HepG2 (cell line): ENCODE data around the gene ASH1L. TPM values are rescaled to one million over a fixed set of nuclear protein-coding genes. Genes with fewer than 3 reads are reported as not detected.

ENCODE experiments used
- ATAC-seq: fragments of 200-7000 bp; cut with Tn5 transposase; 3 replicates; pipeline ENCODE4 v1.9.1; 2020; ENCODE audit warnings: mild to moderate bottlenecking, moderate library complexity
- BruUV-seq: library from RNA; stranded (reverse); fragments of 400-500 nt; replicated peaks from 2 replicates; lab custom pipeline; 2021; lab: Mats Ljungman, UMichigan
- CTCF ChIA-PET: fragments of 300-600 bp; formaldehyde crosslinking; extraction: SDS; loops from one replicate; lab custom pipeline; 2021; ENCODE audit warnings: low total read pairs, inconsistent platforms, low intra/inter-chr PET ratio; lab: Yijun Ruan, JAX
- POLR2A ChIA-PET: fragments of 350-600 bp; sonication (Branson Sonifier 250); formaldehyde crosslinking; loops from one replicate; lab custom pipeline; 2020; ENCODE audit warnings: antibody characterized with exemption, inconsistent platforms; lab: Yijun Ruan, JAX
- DNase-seq: peaks from one replicate; pipeline ENCODE4 v3.0.0-alpha.2; 2015; ENCODE audit warnings: low spot score
- FAIRE-seq: peaks from 3 replicates; lab custom pipeline; 2011; peaks lifted over from hg19 to GRCh38; lab: Jason Lieb, UNC
- H2AFZ ChIP-seq: one replicate; pipeline ENCODE4 v1.6.1; 2011; ENCODE audit warnings: low read length, inconsistent platforms
- H3K27ac ChIP-seq: fragments of 300-600 bp; 3 replicates; pipeline ENCODE4 v1.8.0; 2011; ENCODE audit warnings: mixed run types, mild to moderate bottlenecking, mixed read lengths, low read length, inconsistent platforms; ENCODE audit not compliant: insufficient read depth; ENCODE audit errors: extremely low read length
- H3K27me3 ChIP-seq, 2 experiments: fragments of 200-600 bp in 1 of 2; 2 replicates in 1 of 2; 3 replicates in 1 of 2; pipeline versions ENCODE4 v1.6.0 to v1.8.0; 2011; ENCODE audit warnings: low read length in 2 of 2, mild to moderate bottlenecking in 2 of 2, moderate library complexity in 2 of 2, inconsistent platforms in 1 of 2; ENCODE audit not compliant: insufficient read depth in 2 of 2, control insufficient read depth in 1 of 2
- H3K36me3 ChIP-seq, 2 experiments: fragments of 200-600 bp in 1 of 2; replicated peaks in 1 of 2; 2 replicates in 1 of 2; 3 replicates in 1 of 2; pipeline versions ENCODE4 v1.5.1 to v1.8.0; 2011; ENCODE audit warnings: low read length in 2 of 2, inconsistent platforms in 1 of 2; ENCODE audit not compliant: insufficient read depth in 2 of 2, control insufficient read depth in 1 of 2
- H3K4me1 ChIP-seq: 2 replicates; pipeline ENCODE4 v1.5.1; 2012; ENCODE audit warnings: low read length, inconsistent platforms; ENCODE audit not compliant: insufficient read depth
- H3K4me2 ChIP-seq: 2 replicates; pipeline ENCODE4 v1.6.0; 2011; ENCODE audit warnings: low read depth, low read length, inconsistent platforms
- H3K4me3 ChIP-seq, 3 experiments: fragments of 200-600 bp in 1 of 3; sonication (generic), shearing (Covaris generic) in 1 of 3; replicated peaks in 1 of 3; 2 replicates each; pipeline ENCODE4 v1.5.1; 2011 to 2016; ENCODE audit warnings: low read length in 3 of 3, inconsistent platforms in 2 of 3, low read depth in 2 of 3, mild to moderate bottlenecking in 2 of 3, control low read depth in 1 of 3, mixed read lengths in 1 of 3; ENCODE audit not compliant: insufficient read depth in 1 of 3
- H3K79me2 ChIP-seq: one replicate; pipeline ENCODE4 v1.6.1; 2011; ENCODE audit warnings: low read length, inconsistent platforms; ENCODE audit not compliant: insufficient read depth
- H3K9ac ChIP-seq: 2 replicates; pipeline ENCODE4 v1.6.0; 2011; ENCODE audit warnings: mild to moderate bottlenecking, low read depth, low read length, inconsistent platforms; ENCODE audit not compliant: insufficient read depth
- H3K9me3 ChIP-seq: 2 replicates; pipeline ENCODE4 v1.5.1; 2012; ENCODE audit warnings: mild to moderate bottlenecking, low read length
- H4K20me1 ChIP-seq: 2 replicates; pipeline ENCODE4 v1.6.0; 2011; ENCODE audit warnings: inconsistent platforms, mild to moderate bottlenecking, low read length, moderate library complexity; ENCODE audit not compliant: insufficient read depth
- IRX3 ChIP-seq: sonication (generic); formaldehyde crosslinking; IDR thresholded peaks from 2 replicates; pipeline ENCODE4 v1.8.1; 2023; ENCODE audit warnings: mild to moderate bottlenecking, low read depth, missing genetic modification reagents, borderline replicate concordance
- KMT2A ChIP-seq: sonication (generic); formaldehyde crosslinking; IDR thresholded peaks from 2 replicates; pipeline ENCODE4 v1.4.0; 2020; ENCODE audit warnings: missing genetic modification reagents
- NONO ChIP-seq, 2 experiments: fragments of 450-650 bp in 1 of 2; sonication (generic) in 1 of 2; formaldehyde crosslinking in 1 of 2; IDR thresholded peaks in 1 of 2; conservative IDR thresholded peaks in 1 of 2; 2 replicates each; pipeline versions ENCODE4 v1.6.1 to v1.8.0; 2017 to 2022; ENCODE audit warnings: mild to moderate bottlenecking in 1 of 2, missing genetic modification reagents in 1 of 2, moderate library complexity in 1 of 2
- ZNF83 ChIP-seq: sonication (generic); formaldehyde crosslinking; IDR thresholded peaks from 2 replicates; pipeline ENCODE4 v1.4.0; 2020; ENCODE audit warnings: missing genetic modification reagents, mild to moderate bottlenecking, borderline replicate concordance
- WGBS: methylation state at CpG from one replicate; pipeline ENCODE4 v1.1.6; 2017; ENCODE audit warnings: low lambda C conversion rate; 5-methylcytosine and 5-hydroxymethylcytosine counted together
- in situ Hi-C: cut with HindIII; loops from 2 replicates; pipeline ENCODE4 v1.10.0; 2017; ENCODE audit warnings: low pct_unique_long_range_greater_than_20kb; ENCODE audit not compliant: extremely low pct_ligation_motif_present
- intact Hi-C: fragments of 100-400 bp; cut with micrococcal nuclease; formaldehyde crosslinking; loops from one replicate; pipeline ENCODE4 v1.10.0; 2022; ENCODE audit not compliant: unreplicated experiment
- polyA plus RNA-seq, 8 experiments: library from polyadenylated mRNA; depleted of rRNA in 3 of 8; stranded (reverse) in 7 of 8; unstranded in 1 of 8; fragments of >200 nt; fragmentation: Illumina TruSeq in 4 of 8; extraction: Trizol in 4 of 8; gene quantifications; 2 replicates each; pipeline versions ENCODE4 v1.2.1 to v1.2.3, GENCODE V29; 2011 to 2016; ENCODE audit warnings: low read depth in 4 of 8, missing spikeins in 1 of 8, mixed read lengths in 1 of 8; ENCODE audit not compliant: insufficient read depth in 1 of 8
- total RNA-seq, 5 experiments: library from RNA; depleted of rRNA; stranded (reverse); fragments of >200 nt; fragmentation: Illumina TruSeq; extraction: Trizol; gene quantifications; 2 replicates each; pipeline ENCODE4 v1.2.3, GENCODE V29; 2016; ENCODE audit warnings: low read depth in 1 of 5
- TF ChIP-seq, protein P1 (sequence below): sonication (generic); formaldehyde crosslinking; IDR thresholded peaks from 2 replicates; pipeline ENCODE4 v1.5.0; 2020; ENCODE audit warnings: mild to moderate bottlenecking, missing genetic modification reagents
- TF ChIP-seq, protein P2 (sequence below): sonication (generic); formaldehyde crosslinking; IDR thresholded peaks from 2 replicates; pipeline ENCODE4 v1.4.0; 2020; ENCODE audit warnings: mild to moderate bottlenecking, missing genetic modification reagents

The ASH1L gene
- total and polyA plus RNA-seq, 2 of the 13 experiments (the other 11 are each of a cell fraction or from before 2014, with no cell fraction given) = 10.2 to 15.3 TPM

DNA sequence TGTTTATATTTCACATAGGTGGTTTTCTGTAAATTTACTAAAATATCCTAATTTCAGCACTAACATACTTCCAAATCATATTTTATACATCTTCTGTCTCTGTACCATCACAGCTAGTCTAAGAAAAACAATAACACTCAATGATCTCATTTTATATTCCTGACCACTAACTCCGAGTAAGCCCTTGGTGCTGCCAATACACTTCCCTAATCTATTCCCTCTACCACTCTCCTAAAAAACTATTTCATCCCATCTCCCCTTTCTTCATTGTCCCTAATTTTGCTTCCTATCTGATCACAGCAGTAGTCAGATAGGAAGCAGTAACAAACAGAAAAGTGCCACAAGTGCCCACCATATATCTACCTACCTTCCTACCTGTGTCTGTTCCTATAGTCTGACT, 36.2 kb downstream of the ASH1L start:
- peaks cover 7% of the 10 kb centered on the region for H4K20me1 ChIP-seq
- no peak for DNase-seq
- H3K27me3 ChIP-seq = no peaks in the 10 kb centered on the region; a peak in 1 of 5 replicates
- ChIA-PET CTCF (no interaction called here), POLR2A (no interaction called here)
- TF ChIP-seq, protein P1, sequence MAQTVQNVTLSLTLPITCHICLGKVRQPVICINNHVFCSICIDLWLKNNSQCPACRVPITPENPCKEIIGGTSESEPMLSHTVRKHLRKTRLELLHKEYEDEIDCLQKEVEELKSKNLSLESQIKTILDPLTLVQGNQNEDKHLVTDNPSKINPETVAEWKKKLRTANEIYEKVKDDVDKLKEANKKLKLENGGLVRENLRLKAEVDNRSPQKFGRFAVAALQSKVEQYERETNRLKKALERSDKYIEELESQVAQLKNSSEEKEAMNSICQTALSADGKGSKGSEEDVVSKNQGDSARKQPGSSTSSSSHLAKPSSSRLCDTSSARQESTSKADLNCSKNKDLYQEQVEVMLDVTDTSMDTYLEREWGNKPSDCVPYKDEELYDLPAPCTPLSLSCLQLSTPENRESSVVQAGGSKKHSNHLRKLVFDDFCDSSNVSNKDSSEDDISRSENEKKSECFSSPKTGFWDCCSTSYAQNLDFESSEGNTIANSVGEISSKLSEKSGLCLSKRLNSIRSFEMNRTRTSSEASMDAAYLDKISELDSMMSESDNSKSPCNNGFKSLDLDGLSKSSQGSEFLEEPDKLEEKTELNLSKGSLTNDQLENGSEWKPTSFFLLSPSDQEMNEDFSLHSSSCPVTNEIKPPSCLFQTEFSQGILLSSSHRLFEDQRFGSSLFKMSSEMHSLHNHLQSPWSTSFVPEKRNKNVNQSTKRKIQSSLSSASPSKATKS (CRISPR knock-in tag) = no peak
- TF ChIP-seq NONO (IDR thresholded peaks at IDR 0.05) (no peak), NONO (CRISPR knock-in tag; conservative IDR thresholded peaks at IDR 0.05) (no peak), KMT2A (no peak), IRX3 (CRISPR knock-in tag) (no peak), ZNF83 (CRISPR knock-in tag) (no peak)
- TF ChIP-seq, protein P2, sequence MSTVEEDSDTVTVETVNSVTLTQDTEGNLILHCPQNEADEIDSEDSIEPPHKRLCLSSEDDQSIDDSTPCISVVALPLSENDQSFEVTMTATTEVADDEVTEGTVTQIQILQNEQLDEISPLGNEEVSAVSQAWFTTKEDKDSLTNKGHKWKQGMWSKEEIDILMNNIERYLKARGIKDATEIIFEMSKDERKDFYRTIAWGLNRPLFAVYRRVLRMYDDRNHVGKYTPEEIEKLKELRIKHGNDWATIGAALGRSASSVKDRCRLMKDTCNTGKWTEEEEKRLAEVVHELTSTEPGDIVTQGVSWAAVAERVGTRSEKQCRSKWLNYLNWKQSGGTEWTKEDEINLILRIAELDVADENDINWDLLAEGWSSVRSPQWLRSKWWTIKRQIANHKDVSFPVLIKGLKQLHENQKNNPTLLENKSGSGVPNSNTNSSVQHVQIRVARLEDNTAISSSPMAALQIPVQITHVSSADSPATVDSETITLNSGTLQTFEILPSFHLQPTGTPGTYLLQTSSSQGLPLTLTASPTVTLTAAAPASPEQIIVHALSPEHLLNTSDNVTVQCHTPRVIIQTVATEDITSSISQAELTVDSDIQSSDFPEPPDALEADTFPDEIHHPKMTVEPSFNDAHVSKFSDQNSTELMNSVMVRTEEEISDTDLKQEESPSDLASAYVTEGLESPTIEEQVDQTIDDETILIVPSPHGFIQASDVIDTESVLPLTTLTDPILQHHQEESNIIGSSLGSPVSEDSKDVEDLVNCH (CRISPR knock-in tag) = no peak
- 97% methylated on average over 1 of the region's 1 CpG for WGBS
- ATAC-seq = no peak
- H3K79me2 ChIP-seq = peaks cover 81% of the 10 kb centered on the region
- in situ Hi-C loops (no loop called here), intact Hi-C loops (no loop called here)
- BruUV-seq = no TSS peak
- peaks cover 24% of the 10 kb centered on the region for H3K4me1 ChIP-seq
- FAIRE-seq = no peak
- H3K9ac ChIP-seq = no peak overlapping the region
- H3K36me3 ChIP-seq = no peaks in the 10 kb centered on the region; a peak in 1 of 5 replicates
- H2AFZ ChIP-seq = no peak overlapping the region
- H3K4me3 ChIP-seq = no peak overlapping the region
- H3K27ac ChIP-seq = no peak overlapping the region
- H3K4me2 ChIP-seq = no peak overlapping the region
- H3K9me3 ChIP-seq = no peaks in the 10 kb centered on the region
